Measurements from ENCODE around the gene CDH15.

DNA sequence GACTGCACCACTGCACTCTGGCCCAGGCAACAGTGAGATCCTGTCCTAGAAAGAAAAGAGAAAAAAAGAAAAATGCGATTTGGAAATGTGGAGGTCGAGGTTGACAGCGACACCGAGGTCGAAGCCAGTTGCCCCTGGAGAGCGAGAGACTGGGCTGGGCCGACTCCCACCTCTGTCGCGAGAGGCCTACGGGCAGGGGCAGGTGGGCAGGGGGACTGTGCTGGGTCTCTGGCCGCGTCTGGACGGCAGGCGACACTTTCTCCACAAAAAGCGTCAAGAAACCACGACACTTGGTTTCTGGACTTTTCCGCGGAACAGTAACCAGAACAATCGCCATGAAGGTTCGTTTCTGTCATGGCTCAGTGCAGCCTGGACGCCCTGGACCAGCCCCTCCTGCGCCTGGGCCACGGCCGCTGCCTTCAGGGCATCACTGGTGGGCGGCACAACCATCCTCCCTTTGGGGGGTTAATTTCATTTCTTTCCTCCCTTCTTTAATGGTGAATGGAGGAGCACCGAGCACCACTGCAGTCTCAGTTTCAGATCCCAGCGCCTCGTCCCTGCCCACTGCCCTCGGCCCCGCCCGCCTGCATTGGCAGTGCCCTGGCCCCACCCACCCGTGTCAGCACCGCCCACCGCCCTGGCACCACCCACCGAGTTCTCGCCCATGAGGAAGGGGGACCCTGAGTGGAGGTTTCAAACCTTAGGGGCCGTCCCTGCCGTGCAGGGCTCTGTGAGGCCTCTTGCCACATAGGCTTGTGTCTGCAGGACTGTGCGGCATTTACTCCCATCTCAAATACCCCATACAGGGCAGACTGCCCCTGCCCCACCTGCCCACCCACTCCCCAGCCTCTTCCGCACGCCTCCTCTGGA lies 18.5 kb upstream of the CDH15 start:
- TF ChIP-seq CTCF (IDR thresholded peaks at IDR 0.05) (no peak), EZH2phosphoT487 (IDR thresholded peaks at IDR 0.05) (no peak)

All from neural progenitor cell (in vitro differentiated cells).